SK-N-DZ (cell line): ENCODE measurements around the gene ABHD17A.

Source experiments
- DNase-seq: peaks from one replicate; pipeline ENCODE4 v3.0.0-alpha.2; 2015; ENCODE audit warnings: low spot score

The ABHD17A gene

GRCh38 chr19:1853295-1854038 is 31.8 kb downstream of the ABHD17A start:
- DNase-seq: peak; percentile 79

GRCh38 chr19:1852581-1853128 is 32.6 kb downstream of the ABHD17A start:
- DNase-seq: no peak

- no peak for DNase-seq
These were observed 33.4 kb downstream of the ABHD17A start for GRCh38 chr19:1851654-1852580.

GRCh38 chr19:1850809-1851653 is 34.3 kb downstream of the ABHD17A start:
- DNase-seq: no peak

GRCh38 chr19:1849886-1850398 is 35.4 kb downstream of the ABHD17A start:
- no peak for DNase-seq

- no peak for DNase-seq
These were observed 36.2 kb downstream of the ABHD17A start for GRCh38 chr19:1849132-1849474.

GRCh38 chr19:1848399-1849131 is 36.7 kb downstream of the ABHD17A start, which contains the start of gene REXO1:
TSS of gene REXO1 (minus strand) at chr19:1848483. CDS start at chr19:1848358, 125 bp downstream.
- DNase-seq: peak; percentile 93

- DNase-seq: no peak
These were observed 37.5 kb downstream of the ABHD17A start for GRCh38 chr19:1847684-1848398.

GRCh38 chr19:1847348-1847683 is 38.0 kb downstream of the ABHD17A start:
- no peak for DNase-seq

GRCh38 chr19:1846517-1847204 is 38.6 kb downstream of the ABHD17A start:
- DNase-seq: no peak

GRCh38 chr19:1845642-1846041 is 39.7 kb downstream of the ABHD17A start:
- no peak for DNase-seq

- DNase-seq: no peak
These were observed 40.2 kb downstream of the ABHD17A start for GRCh38 chr19:1845125-1845515.

- no peak for DNase-seq
These were observed 40.7 kb downstream of the ABHD17A start for GRCh38 chr19:1844513-1845124.

- no peak for DNase-seq
These were observed 41.5 kb downstream of the ABHD17A start for GRCh38 chr19:1843646-1844394.

- DNase-seq: no peak
These were observed 42.2 kb downstream of the ABHD17A start for GRCh38 chr19:1843116-1843515.

GRCh38 chr19:1841209-1841924 is 43.9 kb downstream of the ABHD17A start:
- no peak for DNase-seq

- DNase-seq: no peak
These were observed 44.7 kb downstream of the ABHD17A start for GRCh38 chr19:1840541-1841115.
